ENCODE data around the gene C2orf68.

DNA sequence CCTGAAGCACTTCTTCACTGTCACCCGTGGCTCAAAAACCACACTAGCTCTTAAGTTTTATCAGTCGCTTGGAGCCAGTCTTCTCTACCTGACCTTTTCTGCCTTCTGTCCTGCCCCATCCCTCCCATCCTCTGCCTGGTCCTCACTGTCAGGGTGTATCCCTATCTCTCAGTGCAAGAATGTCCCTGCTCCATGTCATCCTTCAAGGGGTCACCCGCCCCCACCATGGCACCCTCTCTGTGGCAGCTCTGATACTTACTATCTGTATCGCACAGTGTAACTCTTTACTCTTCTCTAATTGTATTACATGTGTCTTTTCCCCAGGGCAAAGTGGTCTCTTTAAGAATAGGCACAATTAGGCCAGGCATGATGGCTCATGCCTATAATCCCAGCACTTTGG, 23.2 kb downstream of the C2orf68 start:
- no peak for TF ChIP-seq POLR2A (IDR thresholded peaks at IDR 0.05)
- TF ChIP-seq, protein P1, sequence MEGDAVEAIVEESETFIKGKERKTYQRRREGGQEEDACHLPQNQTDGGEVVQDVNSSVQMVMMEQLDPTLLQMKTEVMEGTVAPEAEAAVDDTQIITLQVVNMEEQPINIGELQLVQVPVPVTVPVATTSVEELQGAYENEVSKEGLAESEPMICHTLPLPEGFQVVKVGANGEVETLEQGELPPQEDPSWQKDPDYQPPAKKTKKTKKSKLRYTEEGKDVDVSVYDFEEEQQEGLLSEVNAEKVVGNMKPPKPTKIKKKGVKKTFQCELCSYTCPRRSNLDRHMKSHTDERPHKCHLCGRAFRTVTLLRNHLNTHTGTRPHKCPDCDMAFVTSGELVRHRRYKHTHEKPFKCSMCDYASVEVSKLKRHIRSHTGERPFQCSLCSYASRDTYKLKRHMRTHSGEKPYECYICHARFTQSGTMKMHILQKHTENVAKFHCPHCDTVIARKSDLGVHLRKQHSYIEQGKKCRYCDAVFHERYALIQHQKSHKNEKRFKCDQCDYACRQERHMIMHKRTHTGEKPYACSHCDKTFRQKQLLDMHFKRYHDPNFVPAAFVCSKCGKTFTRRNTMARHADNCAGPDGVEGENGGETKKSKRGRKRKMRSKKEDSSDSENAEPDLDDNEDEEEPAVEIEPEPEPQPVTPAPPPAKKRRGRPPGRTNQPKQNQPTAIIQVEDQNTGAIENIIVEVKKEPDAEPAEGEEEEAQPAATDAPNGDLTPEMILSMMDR (IDR thresholded peaks at IDR 0.05 in 8 of 11, conservative IDR thresholded peaks at IDR 0.05 in 3 of 11): no peak
